T-helper 1 cell treated with Interleukin-12 subunit alpha and Interleukin-12 subunit beta and Interleukin-4 antibody, amounts not matched to agents 30 μg/mL and 1 μg/mL, for 36 hours (primary cell): ENCODE results near the gene CFAP141.
A peak's percentile ranks its signal among the peaks of the same experiment; 100 is the strongest.
"Not testable (repeated sequence)": the region's sequence is repeated elsewhere in the genome, so short reads cannot be mapped to it uniquely, and the experiment has no call there.

ENCODE experiments used
- H3K27ac Mint-ChIP-seq: one replicate; pipeline ENCODE4 v1.8.0; 2021; ENCODE audit warnings: mild to moderate bottlenecking, mixed read lengths
- H3K27me3 Mint-ChIP-seq: one replicate; pipeline ENCODE4 v1.8.0; 2021; ENCODE audit warnings: low read depth, mixed read lengths
- H3K36me3 Mint-ChIP-seq: one replicate; pipeline ENCODE4 v1.8.0; 2021; ENCODE audit warnings: low read depth, mixed read lengths
- H3K4me1 Mint-ChIP-seq: one replicate; pipeline ENCODE4 v1.8.0; 2021; ENCODE audit warnings: low read depth, mixed read lengths
- H3K4me3 Mint-ChIP-seq: one replicate; pipeline ENCODE4 v1.8.0; 2021; ENCODE audit warnings: mild to moderate bottlenecking, moderate library complexity, mixed read lengths
- H3K9me3 Mint-ChIP-seq: one replicate; pipeline ENCODE4 v1.8.0; 2021; ENCODE audit warnings: mixed read lengths

Gene CFAP141

GRCh38 chr1:154221278-154222001, 15.3 kb upstream of the CFAP141 start:
- peaks cover 50% of the 10 kb centered on the region for H3K4me1 Mint-ChIP-seq
- peak overlapping the region; percentile 95 for H3K27ac Mint-ChIP-seq
- no peaks in the 10 kb centered on the region for H3K27me3 Mint-ChIP-seq
- H3K36me3 Mint-ChIP-seq = peaks cover 60% of the 10 kb centered on the region
- peaks cover 5% of the 10 kb centered on the region for H3K9me3 Mint-ChIP-seq
- H3K4me3 Mint-ChIP-seq = peak overlapping the region; percentile 96

GRCh38 chr1:154220970-154221277, 14.8 kb upstream of the CFAP141 start:
- Mint-ChIP-seq H3K4me3 (peak overlapping the region; percentile 96), H3K27me3 (no peaks in the 10 kb centered on the region), H3K27ac (peak overlapping the region; percentile 98), H3K36me3 (peaks cover 56% of the 10 kb centered on the region), H3K9me3 (peaks cover 5% of the 10 kb centered on the region), H3K4me1 (peaks cover 51% of the 10 kb centered on the region)

GRCh38 chr1:154220071-154220969, 14.2 kb upstream of the CFAP141 start, which contains the start of gene UBAP2L:
Gene UBAP2L (plus strand): TSS chr1:154220955. CDS start chr1:154225124, 4,169 bp downstream.
- Mint-ChIP-seq H3K4me3 (peak within 1 kb of the TSS; percentile 96), H3K36me3 (peaks cover 52% of the 10 kb centered on the region), H3K27me3 (no peaks in the 10 kb centered on the region), H3K9me3 (peaks cover 5% of the 10 kb centered on the region), H3K4me1 (peaks cover 51% of the 10 kb centered on the region), H3K27ac (peak within 1 kb of the TSS; percentile 98)

- Mint-ChIP-seq H3K27ac (peak overlapping the region; percentile 98), H3K9me3 (peaks cover 5% of the 10 kb centered on the region), H3K36me3 (peaks cover 47% of the 10 kb centered on the region), H3K4me1 (peaks cover 48% of the 10 kb centered on the region), H3K4me3 (peak overlapping the region; percentile 96), H3K27me3 (no peaks in the 10 kb centered on the region)
Measured at GRCh38 chr1:154219541-154219940, 13.4 kb upstream of the CFAP141 start.

GRCh38 chr1:154218545-154218944, 12.4 kb upstream of the CFAP141 start:
- Mint-ChIP-seq H3K9me3 (peaks cover 5% of the 10 kb centered on the region), H3K4me3 (peak overlapping the region; percentile 96), H3K27ac (peak overlapping the region; percentile 98), H3K36me3 (peaks cover 51% of the 10 kb centered on the region), H3K27me3 (no peaks in the 10 kb centered on the region), H3K4me1 (peaks cover 39% of the 10 kb centered on the region)

GRCh38 chr1:154213274-154213673, 7.1 kb upstream of the CFAP141 start:
- Mint-ChIP-seq H3K36me3 (peaks cover 43% of the 10 kb centered on the region), H3K27ac (no peak overlapping the region), H3K4me1 (peaks cover 16% of the 10 kb centered on the region), H3K27me3 (no peaks in the 10 kb centered on the region), H3K4me3 (no peak overlapping the region), H3K9me3 (no peaks in the 10 kb centered on the region)

GRCh38 chr1:154212083-154212482, 6.0 kb upstream of the CFAP141 start:
- Mint-ChIP-seq H3K27me3 (no peaks in the 10 kb centered on the region), H3K27ac (peak overlapping the region; percentile 45), H3K4me3 (no peak overlapping the region), H3K4me1 (peaks cover 10% of the 10 kb centered on the region), H3K9me3 (no peaks in the 10 kb centered on the region), H3K36me3 (peaks cover 39% of the 10 kb centered on the region)

- Mint-ChIP-seq H3K4me3 (no peak overlapping the region), H3K4me1 (peaks cover 16% of the 10 kb centered on the region), H3K27ac (no peak overlapping the region), H3K36me3 (peaks cover 49% of the 10 kb centered on the region), H3K27me3 (no peaks in the 10 kb centered on the region), H3K9me3 (no peaks in the 10 kb centered on the region)
Measured at GRCh38 chr1:154208677-154209388, 2.7 kb upstream of the CFAP141 start.

GRCh38 chr1:154207262-154207661, 1.1 kb upstream of the CFAP141 start:
- Mint-ChIP-seq H3K4me1 (peaks cover 16% of the 10 kb centered on the region), H3K27me3 (no peaks in the 10 kb centered on the region), H3K4me3 (no peak overlapping the region), H3K27ac (no peak overlapping the region), H3K36me3 (peaks cover 41% of the 10 kb centered on the region), H3K9me3 (no peaks in the 10 kb centered on the region)

GRCh38 chr1:154205778-154206177, 355 bp downstream of the CFAP141 start:
- not testable (repeated sequence) for H3K4me3 Mint-ChIP-seq, H3K9me3 Mint-ChIP-seq, H3K27me3 Mint-ChIP-seq
- Mint-ChIP-seq H3K27ac (peak overlapping the region; percentile 44), H3K36me3 (peaks cover 35% of the 10 kb centered on the region), H3K4me1 (peaks cover 14% of the 10 kb centered on the region)

- peaks cover 7% of the 10 kb centered on the region for H3K27me3 Mint-ChIP-seq
- no peaks in the 10 kb centered on the region for H3K36me3 Mint-ChIP-seq
- no peak overlapping the region for H3K27ac Mint-ChIP-seq
- no peaks in the 10 kb centered on the region for H3K9me3 Mint-ChIP-seq
- no peaks in the 10 kb centered on the region for H3K4me1 Mint-ChIP-seq
- no peak overlapping the region for H3K4me3 Mint-ChIP-seq
Measured at GRCh38 chr1:154199563-154199879, 6.6 kb downstream of the CFAP141 start.

- Mint-ChIP-seq H3K27ac (no peak overlapping the region), H3K36me3 (no peaks in the 10 kb centered on the region)
Measured at GRCh38 chr1:154198756-154199562, 7.2 kb downstream of the CFAP141 start.

GRCh38 chr1:154193821-154194220, 12.3 kb downstream of the CFAP141 start:
- no peak overlapping the region for H3K4me3 Mint-ChIP-seq
- H3K36me3 Mint-ChIP-seq = no peaks in the 10 kb centered on the region
- H3K4me1 Mint-ChIP-seq = peaks cover 6% of the 10 kb centered on the region
- peaks cover 42% of the 10 kb centered on the region for H3K27me3 Mint-ChIP-seq
- no peaks in the 10 kb centered on the region for H3K9me3 Mint-ChIP-seq
- H3K27ac Mint-ChIP-seq = no peak overlapping the region

More at GRCh38 chr1:154198756-154199562, 7.2 kb downstream of the CFAP141 start:
- H3K4me1 Mint-ChIP-seq = peaks cover 2% of the 10 kb centered on the region
- no peaks in the 10 kb centered on the region for H3K9me3 Mint-ChIP-seq
- no peak overlapping the region for H3K4me3 Mint-ChIP-seq
- peaks cover 13% of the 10 kb centered on the region for H3K27me3 Mint-ChIP-seq

- no peak overlapping the region for H3K4me3 Mint-ChIP-seq
- peaks cover 6% of the 10 kb centered on the region for H3K4me1 Mint-ChIP-seq
- H3K27me3 Mint-ChIP-seq = peaks cover 50% of the 10 kb centered on the region
- H3K9me3 Mint-ChIP-seq = no peaks in the 10 kb centered on the region
- no peaks in the 10 kb centered on the region for H3K36me3 Mint-ChIP-seq
- no peak overlapping the region for H3K27ac Mint-ChIP-seq
Measured at GRCh38 chr1:154192476-154192875, 13.7 kb downstream of the CFAP141 start.
